ENCODE data around the gene CDC14A.

- no peak for TF ChIP-seq CTCF (IDR thresholded peaks at IDR 0.05; ENCODE audit: extremely low read depth in 1 of 2, insufficient read depth in 1 of 2, low read depth in 1 of 2, low read length in 2 of 2)
- no peak for TF ChIP-seq EZH2 (IDR thresholded peaks at IDR 0.05; ENCODE audit: borderline replicate concordance, low read depth, low read length, severe bottlenecking)
These were observed 43.6 kb downstream of the CDC14A start for GRCh38 chr1:100395913-100396312.

Data from endothelial cell of umbilical vein (primary cell).